Caco-2 (cell line): ENCODE measurements around the gene PDCD6IP. TPM values are rescaled to one million over a fixed set of nuclear protein-coding genes. Genes with fewer than 3 reads are reported as not detected.

Experiments
- BruUV-seq: library from RNA; stranded (reverse); fragments of 400-500 nt; replicated peaks from 2 replicates; lab custom pipeline; 2021; lab: Mats Ljungman, UMichigan
- CTCF ChIA-PET: fragments of 300-600 bp; sonication (Branson Sonifier 250); formaldehyde crosslinking; loops from one replicate; lab custom pipeline; 2022; ENCODE audit warnings: antibody characterized with exemption; lab: Charles Lee
- POLR2A ChIA-PET: fragments of 300-600 bp; sonication (Branson Sonifier 250); formaldehyde crosslinking; loops from one replicate; lab custom pipeline; 2022; ENCODE audit warnings: antibody characterized with exemption; lab: Charles Lee
- DNase-seq, 2 experiments: peaks; one replicate each; pipeline versions ENCODE4 v3.0.0 to v3.0.0-alpha.2; 2020 to 2022
- H3K27me3 ChIP-seq: replicated peaks from 2 replicates; pipeline ENCODE4 v1.6.0; 2011; ENCODE audit warnings: low read length; ENCODE audit not compliant: control insufficient read depth, insufficient read depth
- H3K36me3 ChIP-seq: 2 replicates; pipeline ENCODE4 v1.5.1; 2011; ENCODE audit warnings: low read length; ENCODE audit not compliant: control insufficient read depth, insufficient read depth
- H3K4me1 ChIP-seq: fragments of 250-450 bp; sonication (Bioruptor Pico); 2 replicates; pipeline ENCODE4 v1.5.1; 2020; ENCODE audit warnings: mild to moderate bottlenecking
- H3K4me3 ChIP-seq: 2 replicates; pipeline ENCODE4 v1.5.1; 2011; ENCODE audit warnings: low read depth, mild to moderate bottlenecking, control low read depth, low read length
- H3K9me3 ChIP-seq: fragments of 250-450 bp; sonication (Bioruptor Pico); 2 replicates; pipeline ENCODE4 v1.5.1; 2020; ENCODE audit warnings: mild to moderate bottlenecking, moderate library complexity
- H3K27ac Mint-ChIP-seq: one replicate; pipeline ENCODE4 v1.8.0; 2022; ENCODE audit warnings: mixed read lengths; ENCODE audit not compliant: unreplicated experiment
- H3K27me3 Mint-ChIP-seq: one replicate; pipeline ENCODE4 v1.8.0; 2022; ENCODE audit warnings: mixed read lengths; ENCODE audit not compliant: insufficient read depth, unreplicated experiment
- H3K36me3 Mint-ChIP-seq: one replicate; pipeline ENCODE4 v1.8.0; 2022; ENCODE audit warnings: mild to moderate bottlenecking, mixed read lengths; ENCODE audit not compliant: insufficient read depth, unreplicated experiment
- H3K4me1 Mint-ChIP-seq: one replicate; pipeline ENCODE4 v1.8.0; 2022; ENCODE audit warnings: low read depth, mixed read lengths; ENCODE audit not compliant: unreplicated experiment
- H3K4me3 Mint-ChIP-seq: one replicate; pipeline ENCODE4 v1.8.0; 2022; ENCODE audit warnings: mild to moderate bottlenecking, moderate library complexity, mixed read lengths; ENCODE audit not compliant: unreplicated experiment
- H3K9me3 Mint-ChIP-seq: one replicate; pipeline ENCODE4 v1.8.0; 2022; ENCODE audit warnings: mixed read lengths; ENCODE audit not compliant: unreplicated experiment
- CTCF ChIP-seq, 2 experiments: fragments of 200-600 bp in 1 of 2; IDR thresholded peaks; 1 replicate in 1 of 2; 2 replicates in 1 of 2; pipeline versions ENCODE4 v1.5.1 to v1.8.0; 2011 to 2022; ENCODE audit warnings: antibody characterized with exemption in 1 of 2, control low read depth in 1 of 2, inconsistent platforms in 1 of 2, low read depth in 1 of 2, low read length in 1 of 2, mild to moderate bottlenecking in 1 of 2, moderate library complexity in 1 of 2; ENCODE audit not compliant: insufficient read depth in 1 of 2, severe bottlenecking in 1 of 2, unreplicated experiment in 1 of 2
- intact Hi-C: fragments of 100-400 bp; cut with micrococcal nuclease; formaldehyde crosslinking; loops from one replicate; pipeline ENCODE4 v1.10.0; 2022; ENCODE audit not compliant: unreplicated experiment
- total RNA-seq: library from RNA; stranded (reverse); gene quantifications from 2 replicates; pipeline ENCODE4 v1.2.3, GENCODE V29; 2022

PDCD6IP gene
- total RNA-seq, 1 experiment from 2014 or later = 185 TPM

DNA sequence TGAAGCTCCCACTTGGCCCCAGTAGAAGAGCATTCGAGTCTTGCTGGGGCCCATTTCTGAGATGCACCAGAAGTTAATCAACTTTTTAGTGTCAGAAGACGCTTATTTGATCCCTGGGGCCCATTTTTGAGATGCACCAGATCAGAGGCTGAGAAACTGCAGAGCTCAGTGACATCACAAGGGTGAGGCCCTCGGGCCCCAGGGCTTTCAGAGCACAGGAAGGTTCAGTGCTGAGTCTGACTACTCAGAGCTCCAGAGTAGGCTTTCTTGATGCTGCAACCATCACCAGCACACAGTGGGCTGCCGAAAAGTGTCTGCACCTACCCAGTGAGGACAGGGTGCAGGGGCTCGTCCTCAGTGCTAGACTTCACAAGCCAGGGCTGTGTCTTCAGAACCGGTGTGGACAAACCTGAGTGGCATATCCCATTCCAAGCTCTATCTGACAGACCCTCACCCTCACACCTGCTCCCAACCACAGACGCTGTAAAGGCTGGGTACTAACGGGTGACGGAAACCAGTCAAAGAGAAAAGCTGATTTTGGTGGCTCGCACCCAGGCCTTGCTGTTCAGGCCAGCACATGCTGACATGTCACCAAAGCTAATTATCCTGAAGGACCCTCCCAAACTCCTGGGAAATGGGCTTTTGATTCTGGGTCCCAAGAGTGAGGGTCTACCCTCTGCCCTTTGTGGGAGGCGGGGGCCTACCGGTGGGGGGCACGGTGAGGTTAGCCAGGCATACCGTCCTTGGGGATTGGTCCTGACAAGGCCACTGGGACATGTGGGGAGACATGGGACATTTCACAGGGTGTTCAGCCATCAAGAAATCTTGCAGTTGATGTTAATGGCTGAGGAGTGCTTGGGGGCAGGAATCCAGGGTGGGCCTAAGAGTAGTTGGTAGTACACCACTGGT lies 83.0 kb downstream of the PDCD6IP start:
- Mint-ChIP-seq H3K9me3 (no peaks in the 10 kb centered on the region), H3K36me3 (peaks cover 12% of the 10 kb centered on the region), H3K27me3 (peaks cover 6% of the 10 kb centered on the region), H3K27ac (no peak overlapping the region), H3K4me3 (no peak overlapping the region), H3K4me1 (no peaks in the 10 kb centered on the region)
- Histone ChIP-seq H3K27me3 (no peaks in the 10 kb centered on the region; the same call in 1 of the 2 replicates), H3K4me1 (no peaks in the 10 kb centered on the region), H3K4me3 (no peak overlapping the region), H3K9me3 (no peaks in the 10 kb centered on the region), H3K36me3 (no peaks in the 10 kb centered on the region)
- no peak for TF ChIP-seq CTCF (IDR thresholded peaks at IDR 0.05; ENCODE audit: insufficient read depth in 1 of 2, low read depth in 1 of 2, low read length in 1 of 2, severe bottlenecking in 1 of 2, unreplicated experiment in 1 of 2)
- DNase-seq = no peak
- CTCF ChIA-PET = no interaction called here
- POLR2A ChIA-PET = no interaction called here
- BruUV-seq = no TSS peak
- intact Hi-C loops = loop anchor here (5.0 kb wide), 3 partner anchors 76 to 506 kb away; no protein-coding TSS in a partner anchor

- Histone ChIP-seq H3K4me3 (no peak overlapping the region), H3K9me3 (no peaks in the 10 kb centered on the region), H3K4me1 (no peaks in the 10 kb centered on the region), H3K36me3 (no peaks in the 10 kb centered on the region), H3K27me3 (no peaks in the 10 kb centered on the region; the same call in 1 of the 2 replicates)
- DNase-seq = no peak
- Mint-ChIP-seq H3K27me3 (peaks cover 7% of the 10 kb centered on the region), H3K36me3 (peaks cover 7% of the 10 kb centered on the region), H3K27ac (no peak overlapping the region), H3K4me1 (no peaks in the 10 kb centered on the region), H3K9me3 (no peaks in the 10 kb centered on the region), H3K4me3 (no peak overlapping the region)
- no peak for TF ChIP-seq CTCF (IDR thresholded peaks at IDR 0.05; ENCODE audit: insufficient read depth in 1 of 2, low read depth in 1 of 2, low read length in 1 of 2, severe bottlenecking in 1 of 2, unreplicated experiment in 1 of 2)
- ChIA-PET POLR2A (no interaction called here), CTCF (interaction anchor here (1.5 kb wide), 1 partner anchor 802 kb away, joined by 13 read pairs; no protein-coding TSS in a partner anchor)
- intact Hi-C loops = loop anchor here (5.0 kb wide), 3 partner anchors 75 to 505 kb away; no protein-coding TSS in a partner anchor
- no TSS peak for BruUV-seq
Measured at GRCh38 chr3:33882296-33882695, 83.9 kb downstream of the PDCD6IP start.

DNA sequence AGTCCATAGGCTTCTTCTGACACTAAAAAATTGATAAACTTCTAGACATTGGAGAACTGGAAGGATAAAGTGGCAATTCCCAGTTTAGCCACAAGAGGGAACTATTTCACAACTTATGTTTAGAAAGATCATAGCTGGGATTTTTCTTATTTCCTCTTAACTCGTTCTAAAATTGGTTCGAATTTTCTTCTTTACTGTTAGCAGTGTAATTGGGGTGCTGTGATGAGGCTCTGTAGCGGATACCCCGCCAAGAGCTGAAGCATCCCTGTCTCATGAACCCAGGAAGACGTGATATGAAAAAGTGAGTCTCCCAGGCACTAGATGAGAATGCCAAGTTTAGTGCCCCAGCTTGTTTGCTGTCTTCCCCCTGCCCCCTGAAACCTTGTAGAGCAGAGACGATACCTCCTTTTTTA lies 85.1 kb downstream of the PDCD6IP start:
- intact Hi-C loops = loop anchor here (1.0 to 5.0 kb wide), 6 partner anchors 74 to 801 kb away; no protein-coding TSS in a partner anchor
- no peaks in the 10 kb centered on the region for H3K9me3 ChIP-seq
- Mint-ChIP-seq H3K36me3 (peaks cover 6% of the 10 kb centered on the region), H3K9me3 (no peaks in the 10 kb centered on the region), H3K4me1 (no peaks in the 10 kb centered on the region), H3K27ac (no peak overlapping the region), H3K4me3 (no peak overlapping the region), H3K27me3 (peaks cover 9% of the 10 kb centered on the region)
- no peaks in the 10 kb centered on the region; the same call in 1 of the 2 replicates for H3K27me3 ChIP-seq
- H3K4me1 ChIP-seq = no peaks in the 10 kb centered on the region
- no peak overlapping the region for H3K4me3 ChIP-seq
- ChIA-PET POLR2A (no interaction called here), CTCF (interaction anchor here (0.5 to 2.0 kb wide), 8 partner anchors 97 to 800 kb away, joined by 3 to 13 read pairs (median 4); no protein-coding TSS in a partner anchor)
- TF ChIP-seq CTCF (IDR thresholded peaks at IDR 0.05; ENCODE audit: insufficient read depth in 1 of 2, low read depth in 1 of 2, low read length in 1 of 2, severe bottlenecking in 1 of 2, unreplicated experiment in 1 of 2) = peak; percentile 58 to 72
- DNase-seq = peak in 1 of 2 experiments; percentile 48
- no peaks in the 10 kb centered on the region for H3K36me3 ChIP-seq
- BruUV-seq = no TSS peak
